GM18867 (cell line): ENCODE results near the gene LRRC43.

Experiments used
- ATAC-seq: cut with Tn5 transposase; IDR thresholded peaks from one replicate; pipeline ENCODE4 v1.9.1; 2021; ENCODE audit warnings: mild to moderate bottlenecking, moderate library complexity; ENCODE audit not compliant: unreplicated experiment

LRRC43 gene

DNA sequence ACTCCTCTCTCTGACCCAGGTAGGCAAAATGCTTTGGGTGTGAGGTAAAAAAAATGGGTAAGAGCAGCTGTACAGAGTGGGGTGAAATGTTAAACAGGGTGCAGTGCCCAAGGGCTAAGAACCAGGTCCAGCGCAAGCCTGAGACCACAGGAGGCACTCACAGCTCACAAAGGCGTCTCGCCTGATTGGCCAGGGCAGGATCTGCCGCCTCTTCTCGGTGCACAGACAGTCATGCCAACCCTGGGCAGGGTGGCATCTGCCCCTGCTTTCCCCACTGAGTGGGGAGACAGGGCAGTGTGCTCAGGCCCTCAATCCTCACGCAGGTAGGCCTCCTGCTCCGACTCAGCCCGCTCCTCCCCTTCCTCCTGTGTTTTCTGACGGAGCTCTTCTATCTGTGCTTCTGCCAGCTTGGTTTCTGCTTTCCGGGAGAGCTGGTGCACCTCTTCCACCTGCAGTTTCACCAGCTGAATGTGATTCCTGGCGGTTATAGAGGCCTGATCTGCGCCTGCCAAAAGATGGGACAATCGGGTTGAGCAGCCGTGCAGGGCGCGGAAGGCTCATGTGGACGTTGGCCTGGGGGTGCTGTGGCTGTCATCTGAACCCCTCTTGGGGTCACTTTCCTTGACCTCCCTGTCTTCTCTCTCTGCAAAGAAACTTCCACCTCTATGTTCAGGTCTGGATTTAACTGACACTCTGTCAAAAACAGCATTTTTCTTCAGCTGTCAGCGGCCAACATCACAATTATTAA is 25.3 kb downstream of the LRRC43 start:
- no peak for ATAC-seq

DNA sequence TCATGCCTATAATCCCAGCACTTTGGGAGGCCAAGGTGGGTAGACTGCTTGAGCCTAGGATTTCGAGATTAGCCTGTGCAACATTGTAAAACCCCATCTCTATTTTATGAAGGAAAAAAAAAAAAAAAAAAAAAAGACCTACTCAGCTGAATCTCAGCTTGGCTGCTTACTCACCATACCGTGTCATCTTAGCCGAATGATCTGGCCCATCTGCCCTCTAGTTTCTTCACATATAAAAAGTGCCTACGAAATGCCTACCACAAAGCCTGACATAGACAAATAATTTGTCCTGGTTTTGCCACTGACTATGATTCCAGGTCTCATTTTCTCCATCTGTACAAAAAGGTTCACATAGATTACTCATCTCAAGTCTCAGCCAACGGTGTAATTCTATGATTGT is 32.8 kb downstream of the LRRC43 start:
- no peak for ATAC-seq

DNA sequence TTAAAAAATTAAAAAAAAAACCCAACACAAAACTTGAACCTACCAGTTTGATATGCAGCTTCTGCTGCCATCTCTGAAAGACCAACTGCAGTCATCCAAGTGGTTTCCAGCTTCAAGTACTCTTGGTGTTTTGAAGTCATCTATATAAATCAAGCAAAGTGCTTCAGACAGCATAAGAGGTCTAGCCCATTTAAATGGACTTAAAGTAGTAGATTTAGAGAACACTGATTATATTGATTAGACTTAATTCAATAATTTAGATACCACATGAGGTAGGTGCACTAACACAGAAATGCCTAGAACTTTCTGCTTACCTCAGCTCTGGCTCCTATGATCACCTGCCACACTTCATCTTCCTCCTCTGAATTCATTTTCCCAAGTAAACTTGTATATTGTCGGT is 33.5 kb downstream of the LRRC43 start:
- ATAC-seq, result no peak

DNA sequence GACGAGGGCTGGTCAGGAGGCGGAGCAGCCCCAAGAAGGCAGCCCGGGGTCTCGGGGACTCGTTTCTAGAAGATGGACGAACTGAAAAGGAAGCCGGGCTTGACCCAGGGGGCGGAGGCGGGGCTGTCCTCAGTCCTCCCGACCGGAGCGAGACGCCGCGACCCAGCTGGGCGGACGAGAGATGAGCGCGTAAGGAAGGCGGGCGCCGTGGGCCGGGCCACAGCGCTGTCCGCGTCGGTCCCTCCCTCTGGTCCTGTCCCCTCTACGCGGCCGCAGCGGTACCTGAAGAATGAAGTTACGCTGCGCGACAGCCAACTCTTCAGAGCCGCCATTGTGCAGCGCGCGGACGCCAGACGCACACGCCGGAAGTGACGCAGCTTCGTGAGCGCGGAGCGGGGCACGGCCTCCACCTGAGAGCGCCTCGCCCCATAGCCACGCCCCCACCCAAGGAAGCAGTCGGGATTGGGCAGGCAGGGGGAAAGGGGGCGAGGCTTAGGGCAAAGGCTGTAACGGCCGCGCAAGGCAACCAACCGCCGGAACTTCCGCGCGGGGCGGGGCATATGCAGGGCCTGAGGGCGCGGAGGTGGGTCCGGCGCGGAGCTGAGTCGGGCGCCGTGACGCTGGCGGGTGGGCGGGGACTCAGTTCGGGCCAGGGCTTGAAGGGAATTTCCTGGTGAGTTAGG is 42.9 kb downstream of the LRRC43 start, which contains the start of gene DIABLO:
TSS of gene DIABLO (minus strand) at position 370 of the 683 bp plus-strand sequence. CDS start at position 332, 38 bp downstream.
- ATAC-seq, result peak; percentile 87

DNA sequence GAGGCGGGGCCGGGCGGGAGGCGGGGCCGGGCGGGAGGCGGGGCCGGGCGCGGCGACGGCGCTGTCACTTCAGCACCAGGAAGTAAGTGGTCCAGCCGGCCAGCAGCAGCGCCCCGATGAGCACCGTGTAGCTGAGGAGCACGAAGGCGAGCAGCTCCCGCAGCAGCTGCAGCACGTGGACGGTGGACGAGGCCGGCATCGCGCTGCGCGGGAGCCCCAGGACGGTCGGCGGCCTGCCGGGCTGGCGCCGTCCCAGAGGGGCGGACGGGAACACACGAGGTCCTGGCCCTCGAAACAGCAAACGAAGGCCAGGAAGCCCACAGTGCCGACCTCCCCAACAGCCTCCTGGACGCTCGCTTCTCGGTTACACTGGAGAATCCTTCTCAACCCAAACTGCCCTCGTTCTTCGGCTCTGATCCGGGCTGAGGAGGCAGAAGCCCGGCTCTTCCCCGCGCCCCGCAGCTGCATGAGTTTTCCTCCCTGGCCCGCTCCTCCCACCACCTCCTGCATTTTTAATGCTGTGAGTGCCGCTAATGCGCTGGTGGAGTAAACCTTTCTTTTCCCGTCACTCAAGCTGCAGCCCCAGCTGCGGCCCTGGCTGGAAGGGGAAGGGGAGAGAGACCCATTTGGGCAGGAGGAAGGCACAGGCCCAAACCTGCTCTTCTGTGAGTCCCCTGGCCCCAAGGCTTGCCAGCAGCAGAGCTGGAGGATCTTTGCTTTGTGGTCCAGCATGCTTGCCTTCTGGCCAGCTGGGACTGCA is 43.6 kb downstream of the LRRC43 start:
- ATAC-seq, result no peak

DNA sequence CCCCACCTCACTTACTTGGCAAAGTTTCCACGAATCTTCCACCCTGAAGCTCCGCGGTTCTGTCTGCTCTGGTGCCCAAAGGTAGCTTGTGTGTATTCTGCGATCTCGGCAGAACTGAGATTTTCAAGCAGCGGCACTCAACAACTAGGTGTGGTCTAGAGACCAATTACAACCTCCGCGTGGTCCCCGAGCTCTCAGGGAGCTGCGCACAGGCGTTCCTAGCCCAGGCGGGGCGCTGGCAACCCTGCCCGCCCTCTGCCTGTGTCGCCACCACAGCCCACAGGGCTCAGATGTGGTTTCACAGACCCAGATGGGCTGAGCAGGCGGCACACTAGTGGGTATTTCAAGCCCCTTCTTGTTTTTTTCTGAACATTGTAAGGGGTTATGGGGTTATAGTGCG is 44.4 kb downstream of the LRRC43 start:
- no peak for ATAC-seq

DNA sequence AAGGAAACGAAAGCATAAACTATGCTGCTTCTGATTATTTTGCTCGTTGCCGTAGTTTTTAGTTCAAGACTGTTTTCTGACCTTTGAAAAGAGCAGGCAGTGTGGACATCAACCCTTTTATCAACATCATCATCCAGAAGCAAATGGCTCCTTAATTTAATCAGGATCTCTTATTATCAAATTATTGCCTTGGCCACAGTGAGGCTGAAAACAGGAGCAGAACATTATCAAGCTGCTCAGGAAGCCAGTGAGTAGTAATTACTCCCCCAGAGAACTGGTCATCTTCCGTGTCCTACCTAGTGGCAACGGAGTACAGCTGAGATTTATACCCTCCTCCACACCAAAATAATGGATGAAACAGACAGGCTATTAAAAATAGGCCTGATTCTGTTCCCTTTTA is 45.2 kb downstream of the LRRC43 start:
- no peak for ATAC-seq

DNA sequence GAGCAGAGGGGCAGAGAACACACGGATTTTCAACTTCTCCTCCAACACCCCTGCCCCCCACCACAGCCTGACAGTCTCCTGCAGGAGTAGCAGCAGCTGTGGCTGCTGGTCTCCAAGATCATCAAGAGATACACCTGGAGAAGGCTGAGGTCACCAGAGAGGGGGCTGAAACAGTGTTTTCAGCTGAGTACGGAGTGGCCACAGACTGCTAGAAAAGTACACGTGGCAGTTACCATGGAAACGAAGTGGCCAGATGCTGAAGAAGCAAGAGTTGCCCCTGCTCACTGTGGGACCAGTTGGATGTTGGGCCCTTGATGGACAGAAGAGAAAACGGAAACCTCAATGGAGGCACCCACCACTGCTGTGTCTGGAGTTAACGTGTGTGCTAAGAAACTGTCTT is 47.9 kb downstream of the LRRC43 start:
- no peak for ATAC-seq

DNA sequence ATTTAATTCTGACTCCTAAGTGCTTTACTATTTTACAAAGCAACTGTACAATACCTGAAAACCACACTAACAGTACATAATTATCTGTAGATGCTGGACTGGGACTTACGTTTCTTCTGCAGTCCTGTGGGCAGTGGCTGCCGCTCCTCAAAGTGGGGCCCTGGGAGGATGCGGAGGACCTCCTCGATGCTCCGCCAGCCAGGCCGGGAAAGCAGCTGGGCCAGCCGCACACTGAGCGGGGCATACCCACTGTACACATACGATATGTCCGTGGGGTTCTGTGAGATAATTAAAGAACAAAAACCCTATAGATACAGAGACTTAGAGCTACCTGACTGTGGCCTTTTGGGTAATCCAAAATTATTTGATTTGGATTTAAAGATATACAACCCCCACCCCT is 49.8 kb downstream of the LRRC43 start:
- no peak for ATAC-seq

DNA sequence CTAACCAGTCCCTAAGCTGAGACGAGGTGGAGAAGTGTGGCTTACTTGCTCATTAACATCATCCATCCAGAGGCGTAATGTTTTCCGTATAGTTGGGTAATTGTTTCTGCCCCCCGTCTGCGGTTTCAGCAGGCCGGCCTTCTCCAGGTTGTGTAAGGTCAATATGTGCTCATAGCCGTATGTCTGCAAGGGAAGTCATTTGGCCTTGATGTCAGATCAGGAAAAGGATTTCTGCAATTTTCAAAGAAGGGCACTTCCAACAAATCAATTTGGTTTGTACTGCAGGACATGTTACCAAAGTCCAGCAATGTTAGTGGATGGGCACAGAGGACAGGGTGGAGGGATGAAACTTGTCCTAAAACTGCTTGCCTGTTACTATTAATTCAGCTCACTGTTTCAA is 52.8 kb downstream of the LRRC43 start:
- ATAC-seq, result no peak

DNA sequence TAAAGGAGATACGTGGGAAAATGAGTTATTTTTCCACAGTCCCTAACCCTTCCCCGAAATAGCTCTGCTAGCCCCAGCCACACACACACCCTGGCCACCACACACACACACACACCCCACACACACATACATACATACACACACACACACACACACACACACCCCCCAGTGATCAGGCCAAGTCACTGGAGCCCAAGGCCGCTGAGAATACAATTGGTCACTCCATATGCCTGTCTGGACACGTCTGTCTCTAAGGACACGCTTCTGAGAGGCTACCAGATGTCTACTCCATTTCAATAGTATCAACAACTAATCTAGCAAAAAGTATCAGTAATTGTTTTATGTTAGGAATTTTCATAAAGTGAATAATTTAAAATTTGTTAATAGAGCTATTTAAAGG is 55.9 kb downstream of the LRRC43 start:
- no peak for ATAC-seq

DNA sequence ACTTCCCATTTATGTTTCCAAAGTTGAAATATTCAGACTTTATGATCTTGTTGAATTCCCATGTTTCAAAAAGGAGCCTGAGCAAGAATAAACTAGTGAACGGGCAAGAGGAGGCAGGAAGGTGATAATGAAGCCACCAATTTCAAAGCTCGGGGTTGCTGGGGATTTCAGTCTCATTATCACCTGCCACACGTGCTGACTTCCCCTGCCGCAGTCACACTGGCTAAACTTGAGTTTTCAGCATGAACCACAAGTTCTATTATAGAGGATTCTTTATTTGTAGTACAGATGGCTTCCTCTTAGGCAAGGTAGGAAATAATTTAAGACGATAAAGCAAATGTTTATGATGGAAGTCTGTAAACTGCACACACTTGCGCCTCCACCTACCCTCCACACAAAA is 61.0 kb downstream of the LRRC43 start:
- no peak for ATAC-seq

DNA sequence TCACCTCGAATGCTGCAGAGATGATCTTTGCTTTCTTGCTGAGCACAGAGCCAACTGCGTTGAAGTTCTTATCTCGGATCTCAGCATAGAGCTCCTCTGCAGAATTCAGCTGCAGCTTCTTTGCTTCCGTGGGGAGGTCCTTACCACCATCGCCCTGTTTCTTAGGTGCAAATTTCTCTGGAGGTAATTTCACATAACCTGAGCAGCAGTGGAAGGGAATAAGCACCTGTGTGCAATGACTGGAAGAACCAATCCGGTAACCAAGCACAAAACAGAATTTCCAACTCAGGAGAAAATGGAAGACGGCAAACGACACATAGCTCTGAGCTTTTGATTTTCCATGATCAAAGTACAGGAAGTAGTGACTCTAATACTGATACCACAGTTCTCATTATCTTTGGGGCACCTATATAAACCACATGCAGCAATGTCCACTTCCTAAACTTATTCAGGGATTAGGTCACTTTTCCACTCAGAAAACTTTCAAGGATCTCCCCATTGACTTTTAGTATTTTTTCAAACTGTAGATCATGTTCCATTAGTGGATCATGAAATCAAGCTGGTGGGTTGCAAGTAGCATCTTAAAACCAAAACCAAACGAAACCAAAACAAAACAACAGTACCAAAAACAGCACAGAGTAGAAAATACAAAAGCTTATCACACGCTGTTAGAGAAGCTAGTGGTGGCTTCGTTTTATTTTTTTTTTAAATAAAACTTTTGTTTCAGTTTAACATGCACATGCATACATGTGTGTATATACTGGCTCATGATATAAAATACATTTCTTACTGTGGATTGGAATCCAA is 61.8 kb downstream of the LRRC43 start:
- ATAC-seq, result no peak

DNA sequence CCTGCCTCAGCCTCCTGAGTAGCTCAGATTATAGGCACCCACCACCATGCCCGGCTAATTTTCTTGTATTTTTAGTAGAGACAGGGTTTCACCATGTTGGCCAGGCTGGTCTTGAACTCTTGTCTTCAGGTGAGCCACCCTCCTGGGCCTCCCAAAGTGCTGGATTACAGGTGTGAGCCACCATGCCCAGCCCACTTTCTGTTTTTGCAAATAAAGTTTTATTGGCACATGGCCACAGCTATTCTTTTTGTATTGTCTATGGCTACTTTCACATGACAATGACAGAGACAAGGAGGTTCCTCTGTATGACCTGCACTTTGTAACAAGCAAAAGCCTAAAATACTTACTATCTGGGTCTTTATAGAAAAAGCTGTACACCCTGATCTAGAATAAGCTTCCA is 62.6 kb downstream of the LRRC43 start:
- no peak for ATAC-seq

DNA sequence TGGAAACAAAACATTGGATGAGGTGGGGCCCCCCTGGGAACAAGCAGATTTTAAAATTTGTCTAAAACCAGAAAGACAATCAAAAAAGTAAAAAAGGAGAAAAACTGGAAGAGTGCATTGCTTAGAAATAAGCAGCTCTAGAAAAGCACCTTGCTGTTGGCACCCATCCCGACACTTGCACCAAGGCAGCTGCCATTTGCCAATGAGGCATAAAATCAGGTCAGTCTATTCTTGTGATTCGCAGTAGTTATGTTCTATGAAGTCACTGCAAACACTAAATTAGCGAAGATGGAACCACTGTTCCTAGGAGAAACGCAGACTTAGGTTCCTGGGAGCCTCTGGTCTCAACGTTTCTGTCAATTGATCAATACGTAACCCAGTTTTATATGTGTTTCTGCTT is 67.1 kb downstream of the LRRC43 start:
- no peak for ATAC-seq

DNA sequence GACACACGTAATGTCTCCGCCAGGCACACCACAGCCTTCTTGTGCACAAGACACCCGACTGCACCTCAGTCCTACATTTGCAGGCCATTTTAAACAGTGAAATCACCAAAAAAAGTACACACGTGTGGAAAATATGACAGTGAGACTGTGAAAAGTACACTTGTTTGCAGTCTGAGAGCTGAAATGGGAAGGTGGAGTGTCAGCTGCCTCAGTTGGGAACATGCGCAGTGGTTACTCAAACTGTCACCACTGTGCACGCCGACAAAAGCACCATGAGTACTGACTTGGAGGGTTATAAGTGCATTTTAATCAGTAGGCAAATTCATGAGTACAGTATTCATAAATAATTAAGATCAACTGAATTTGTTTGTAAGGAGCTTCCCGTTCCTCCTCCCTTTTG is 67.6 kb downstream of the LRRC43 start:
- ATAC-seq, result no peak
